Measurements from ENCODE around the gene SGMS1. TPM values are rescaled to one million over a fixed set of nuclear protein-coding genes. Genes with fewer than 3 reads are reported as not detected.

Gene SGMS1
- total RNA-seq, 4 donors from 2014 or later: 80.8 to 98.9 (median 90.7) TPM

GRCh38 chr10:50619882-50620281 lies 3.9 kb downstream of the SGMS1 start:
- no peaks in the 10 kb centered on the region for H3K36me3 ChIP-seq
- no peak overlapping the region for H3K4me3 ChIP-seq (replicated peaks in 1 of 3)
- peaks cover 38 to 51% of the 10 kb centered on the region in 2 donors for H3K4me1 ChIP-seq
- no peak for DNase-seq
- no peaks in the 10 kb centered on the region for H3K27me3 ChIP-seq
- 91 to 98% methylated on average over 2 of the region's 2 CpGs for WGBS, 2 donors
- H3K9me3 ChIP-seq: no peaks in the 10 kb centered on the region
- intact Hi-C loops (cut with DNase I): no loop called here
- TF ChIP-seq CTCF (IDR thresholded peaks at IDR 0.05) (no peak), POLR2A (IDR thresholded peaks at IDR 0.05) (no peak)
- peak overlapping the region in 1 of 3 donors; percentile 47 for H3K27ac ChIP-seq

GRCh38 chr10:50619166-50619565 lies 4.6 kb downstream of the SGMS1 start:
- Histone ChIP-seq H3K36me3 (no peaks in the 10 kb centered on the region), H3K27ac (peak overlapping the region; percentile 20 to 49 (median 47)), H3K4me1 (peaks cover 44 to 58% of the 10 kb centered on the region in 2 donors), H3K9me3 (no peaks in the 10 kb centered on the region), H3K27me3 (no peaks in the 10 kb centered on the region), H3K4me3 (replicated peaks in 1 of 3) (no peak overlapping the region)
- WGBS, 2 donors: 77 to 79% methylated on average over 1 of the region's 1 CpG
- TF ChIP-seq CTCF (IDR thresholded peaks at IDR 0.05) (no peak), POLR2A (IDR thresholded peaks at IDR 0.05) (no peak)
- DNase-seq: no peak
- intact Hi-C loops (cut with DNase I): no loop called here

GRCh38 chr10:50618624-50619023 lies 5.1 kb downstream of the SGMS1 start:
- Histone ChIP-seq H3K27ac (peak overlapping the region; percentile 20 to 49 (median 47)), H3K27me3 (no peaks in the 10 kb centered on the region), H3K9me3 (no peaks in the 10 kb centered on the region), H3K4me1 (peaks cover 48 to 64% of the 10 kb centered on the region in 2 donors), H3K36me3 (no peaks in the 10 kb centered on the region), H3K4me3 (replicated peaks in 1 of 3) (no peak overlapping the region)
- TF ChIP-seq CTCF (IDR thresholded peaks at IDR 0.05): no peak
- TF ChIP-seq POLR2A (IDR thresholded peaks at IDR 0.05): no peak
- intact Hi-C loops (cut with DNase I): no loop called here
- 31 to 34% methylated on average over 3 of the region's 3 CpGs for WGBS, 2 donors
- DNase-seq: peak; percentile 51

GRCh38 chr10:50615658-50616057 lies 8.1 kb downstream of the SGMS1 start:
- intact Hi-C loops (cut with DNase I): no loop called here
- no peaks in the 10 kb centered on the region for H3K9me3 ChIP-seq
- H3K27me3 ChIP-seq: no peaks in the 10 kb centered on the region
- H3K36me3 ChIP-seq: no peaks in the 10 kb centered on the region
- DNase-seq: no peak
- peak overlapping the region; percentile 49 to 79 (median 78) for H3K27ac ChIP-seq
- peaks cover 60 to 80% of the 10 kb centered on the region in 2 donors for H3K4me1 ChIP-seq
- WGBS, 2 donors: 84 to 92% methylated on average over 2 of the region's 2 CpGs
- no peak for TF ChIP-seq POLR2A (IDR thresholded peaks at IDR 0.05)
- TF ChIP-seq CTCF (IDR thresholded peaks at IDR 0.05): no peak
- H3K4me3 ChIP-seq (replicated peaks in 1 of 3): no peak overlapping the region

GRCh38 chr10:50614444-50615137 lies 9.2 kb downstream of the SGMS1 start:
- WGBS, 2 donors: 33 to 43% methylated on average over 5 to 7 of the region's 7 CpGs
- Histone ChIP-seq H3K27ac (peak overlapping the region; percentile 49 to 79 (median 78)), H3K9me3 (no peaks in the 10 kb centered on the region), H3K4me1 (peaks cover 58 to 77% of the 10 kb centered on the region in 2 donors), H3K4me3 (replicated peaks in 1 of 3) (no peak overlapping the region), H3K36me3 (no peaks in the 10 kb centered on the region), H3K27me3 (no peaks in the 10 kb centered on the region)
- TF ChIP-seq CTCF (IDR thresholded peaks at IDR 0.05) (peak in 5 of 6 experiments; percentile 38 to 61 (median 51)), POLR2A (IDR thresholded peaks at IDR 0.05) (no peak)
- intact Hi-C loops (cut with DNase I): loop anchor here (5.0 kb wide), 1 partner anchor 47 kb away; no protein-coding TSS in a partner anchor
- peak; percentile 52 to 60 for DNase-seq
